Stimulated activated CD8-positive, alpha-beta memory T cell treated with anti-CD3 and anti-CD28 coated beads, Interleukin-12 subunit alpha, Interleukin-12 subunit beta, amount 100 ng/mL, for 24 hours (primary cell): ENCODE results near the gene EZH1.

ENCODE experiments used
- DNase-seq: peaks from one replicate; pipeline ENCODE4 v3.0.0-alpha.2; 2020; ENCODE audit errors: extremely low read depth

Gene EZH1

GRCh38 chr17:42682722-42683403 is 62.0 kb downstream of the EZH1 start:
- no peak for DNase-seq

GRCh38 chr17:42681976-42682721 is 62.7 kb downstream of the EZH1 start, which contains the start of gene CNTNAP1:
Gene CNTNAP1 (plus strand): TSS chr17:42682531. CDS start chr17:42682830, 299 bp downstream.
- no peak for DNase-seq

GRCh38 chr17:42680331-42680808 is 64.5 kb downstream of the EZH1 start:
- DNase-seq: no peak

GRCh38 chr17:42679492-42680330 is 65.1 kb downstream of the EZH1 start:
- no peak for DNase-seq

- DNase-seq: no peak
Measured at GRCh38 chr17:42678951-42679491, 65.8 kb downstream of the EZH1 start.

GRCh38 chr17:42677921-42678781 is 66.7 kb downstream of the EZH1 start:
- DNase-seq: peak; percentile 50

- DNase-seq: peak; percentile 96
Measured at GRCh38 chr17:42677012-42677857, 67.6 kb downstream of the EZH1 start.

GRCh38 chr17:42676424-42677011 is 68.3 kb downstream of the EZH1 start, which contains the start of gene PLEKHH3:
Gene PLEKHH3 (minus strand): TSS chr17:42676994. CDS start chr17:42676563, 431 bp downstream.
- no peak for DNase-seq

- DNase-seq: no peak
Measured at GRCh38 chr17:42675965-42676423, 68.8 kb downstream of the EZH1 start.

GRCh38 chr17:42675348-42675964 is 69.4 kb downstream of the EZH1 start:
- no peak for DNase-seq

GRCh38 chr17:42674755-42675347 is 70.0 kb downstream of the EZH1 start:
- DNase-seq: no peak

GRCh38 chr17:42673885-42674754 is 70.7 kb downstream of the EZH1 start:
- DNase-seq: no peak

GRCh38 chr17:42673266-42673884 is 71.5 kb downstream of the EZH1 start:
- DNase-seq: no peak

GRCh38 chr17:42672038-42672437 is 72.8 kb downstream of the EZH1 start:
- DNase-seq: no peak

- DNase-seq: no peak
Measured at GRCh38 chr17:42670789-42671657, 73.8 kb downstream of the EZH1 start.
